GM23338 (cell line): ENCODE data around the gene XYLT1. TPM values are rescaled to one million over a fixed set of nuclear protein-coding genes. Genes with fewer than 3 reads are reported as not detected.

ENCODE experiments used
- ATAC-seq: fragments of 200-7000 bp; cut with Tn5 transposase; 3 replicates; pipeline ENCODE4 v1.9.1; 2020
- DNase-seq: peaks from one replicate; pipeline ENCODE4 v3.0.0-alpha.2; 2015; ENCODE audit warnings: low spot score
- H2AFZ ChIP-seq: fragments of 200-600 bp; sonication (generic); 2 replicates; pipeline ENCODE4 v1.8.0; 2016; ENCODE audit warnings: antibody characterized with exemption, mild to moderate bottlenecking, moderate library complexity
- H3F3A ChIP-seq: fragments of 200-600 bp; sonication (generic); replicated peaks from 2 replicates; pipeline ENCODE4 v1.8.0; 2017; ENCODE audit warnings: antibody characterized with exemption, mixed run types, low read depth
- H3K27ac ChIP-seq: fragments of 200-600 bp; sonication (generic); 2 replicates; pipeline ENCODE4 v1.6.1; 2016; ENCODE audit warnings: low read depth
- H3K27me3 ChIP-seq: fragments of 200-600 bp; sonication (generic); 2 replicates; pipeline ENCODE4 v1.8.0; 2016; ENCODE audit warnings: mild to moderate bottlenecking, mixed run types, moderate library complexity; ENCODE audit not compliant: insufficient read depth
- H3K36me3 ChIP-seq: fragments of 200-600 bp; sonication (generic); 2 replicates; pipeline ENCODE4 v1.8.0; 2016; ENCODE audit warnings: mild to moderate bottlenecking; ENCODE audit not compliant: insufficient read depth
- H3K4me1 ChIP-seq: fragments of 200-600 bp; sonication (generic); 2 replicates; pipeline ENCODE4 v1.8.0; 2016; ENCODE audit warnings: mild to moderate bottlenecking, moderate library complexity; ENCODE audit not compliant: insufficient read depth
- H3K4me2 ChIP-seq: fragments of 200-600 bp; sonication (generic); 2 replicates; pipeline ENCODE4 v1.7.1; 2017; ENCODE audit warnings: mixed run types
- H3K4me3 ChIP-seq: fragments of 200-600 bp; sonication (generic); 2 replicates; pipeline ENCODE4 v1.6.1; 2016; ENCODE audit warnings: mixed run types
- H3K79me2 ChIP-seq: fragments of 200-600 bp; sonication (generic); replicated peaks from 2 replicates; pipeline ENCODE4 v1.8.0; 2017; ENCODE audit warnings: mild to moderate bottlenecking; ENCODE audit not compliant: insufficient read depth
- H3K9me2 ChIP-seq: fragments of 200-600 bp; sonication (generic); 2 replicates; pipeline ENCODE4 v1.8.0; 2017; ENCODE audit not compliant: insufficient read depth
- H4K20me1 ChIP-seq: fragments of 200-600 bp; sonication (generic); replicated peaks from 2 replicates; pipeline ENCODE4 v1.8.0; 2017; ENCODE audit warnings: mild to moderate bottlenecking; ENCODE audit not compliant: insufficient read depth
- H3K27ac Mint-ChIP-seq: 2 replicates; pipeline ENCODE4 v1.8.0; 2020; ENCODE audit warnings: inconsistent platforms, mild to moderate bottlenecking, moderate library complexity, mixed read lengths
- H3K27me3 Mint-ChIP-seq: 3 replicates; pipeline ENCODE4 v1.8.0; 2022; ENCODE audit warnings: low read depth, mild to moderate bottlenecking, moderate library complexity, mixed read lengths, inconsistent platforms; ENCODE audit not compliant: insufficient read depth, poor library complexity
- H3K36me3 Mint-ChIP-seq: 3 replicates; pipeline ENCODE4 v1.8.0; 2021; ENCODE audit warnings: low read depth, mild to moderate bottlenecking, inconsistent platforms, moderate library complexity, mixed read lengths
- H3K4me1 Mint-ChIP-seq: 3 replicates; pipeline ENCODE4 v1.8.0; 2020; ENCODE audit warnings: mild to moderate bottlenecking, inconsistent platforms, mixed read lengths
- H3K4me3 Mint-ChIP-seq: 3 replicates; pipeline ENCODE4 v1.8.0; 2021; ENCODE audit warnings: moderate library complexity, mild to moderate bottlenecking, inconsistent platforms, mixed read lengths
- H3K9me3 Mint-ChIP-seq: 3 replicates; pipeline ENCODE4 v1.8.0; 2020; ENCODE audit warnings: moderate library complexity, mild to moderate bottlenecking, inconsistent platforms, mixed read lengths
- CREB1 ChIP-seq: fragments of 250-450 bp; sonication (Bioruptor Pico); IDR thresholded peaks from 2 replicates; pipeline ENCODE4 v1.5.0; 2020; ENCODE audit warnings: low read depth, mild to moderate bottlenecking, moderate library complexity
- CTCF ChIP-seq, 2 experiments: fragments of 200-600 bp in 1 of 2; sonication (generic) in 1 of 2; conservative IDR thresholded peaks; 2 replicates each; pipeline versions ENCODE4 v1.5.1 to v1.6.1; 2016 to 2017; ENCODE audit warnings: antibody characterized with exemption in 2 of 2, low read depth in 2 of 2, mild to moderate bottlenecking in 2 of 2, moderate library complexity in 1 of 2
- ETS1 ChIP-seq: IDR thresholded peaks from 2 replicates; pipeline ENCODE4 v1.6.1; 2016; ENCODE audit warnings: antibody characterized with exemption
- EZH2 ChIP-seq: fragments of 200-600 bp; sonication (generic); IDR thresholded peaks from one replicate; pipeline ENCODE4 v1.8.0; 2017; ENCODE audit warnings: antibody characterized with exemption, mild to moderate bottlenecking, low read depth; ENCODE audit not compliant: unreplicated experiment
- EZH2phosphoT487 ChIP-seq: fragments of 200-600 bp; sonication (generic); IDR thresholded peaks from one replicate; pipeline ENCODE4 v1.8.1; 2018; ENCODE audit warnings: antibody characterized with exemption; ENCODE audit not compliant: unreplicated experiment
- JUNB ChIP-seq: IDR thresholded peaks from one replicate; pipeline ENCODE4 v1.6.1; 2016; ENCODE audit warnings: antibody characterized with exemption; ENCODE audit not compliant: unreplicated experiment
- NANOG ChIP-seq: IDR thresholded peaks from 2 replicates; pipeline ENCODE4 v1.6.1; 2016; ENCODE audit warnings: antibody characterized with exemption, borderline replicate concordance
- POLR2AphosphoS5 ChIP-seq: IDR thresholded peaks from 2 replicates; pipeline ENCODE4 v1.6.1; 2016; ENCODE audit warnings: antibody characterized with exemption, low read depth
- REST ChIP-seq: IDR thresholded peaks from one replicate; pipeline ENCODE4 v1.6.1; 2018; ENCODE audit warnings: antibody characterized with exemption; ENCODE audit not compliant: unreplicated experiment
- STAT1 ChIP-seq: IDR thresholded peaks from one replicate; pipeline ENCODE4 v1.6.1; 2016; ENCODE audit warnings: antibody characterized with exemption; ENCODE audit not compliant: unreplicated experiment
- ZNF114 ChIP-seq: fragments of 250-450 bp; sonication (Bioruptor Pico); IDR thresholded peaks from 2 replicates; pipeline ENCODE4 v1.5.0; 2020; ENCODE audit warnings: mild to moderate bottlenecking, moderate library complexity
- ZNF331 ChIP-seq: fragments of 250-450 bp; sonication (Bioruptor Pico); IDR thresholded peaks from 2 replicates; pipeline ENCODE4 v1.5.0; 2020; ENCODE audit warnings: low read depth, mild to moderate bottlenecking, moderate library complexity
- polyA plus RNA-seq: library from polyadenylated mRNA; unstranded; fragments of >200 nt; fragmentation: Nextera tagmentation; extraction: Ambion mirVana; gene quantifications from 2 replicates; pipeline ENCODE4 v1.2.1, GENCODE V29; 2016
- total RNA-seq: library from RNA; depleted of rRNA; stranded (reverse); fragments of >200 nt; shearing (Covaris generic); gene quantifications from 2 replicates; pipeline ENCODE4 v1.2.3, GENCODE V29; 2014
- TF ChIP-seq, protein P1 (sequence below): fragments of 250-450 bp; sonication (Bioruptor Pico); IDR thresholded peaks from 2 replicates; pipeline ENCODE4 v1.5.0; 2020; ENCODE audit warnings: mild to moderate bottlenecking, moderate library complexity

The XYLT1 gene
- total and polyA plus RNA-seq, 2 experiments from 2014 or later = 3.5 to 24.7 TPM

GRCh38 chr16:17408296-17408695, 62.5 kb downstream of the XYLT1 start:
- Histone ChIP-seq H3K27ac (no peak overlapping the region), H3K27me3 (no peaks in the 10 kb centered on the region), H3K36me3 (no peaks in the 10 kb centered on the region), H3K4me2 (no peak overlapping the region), H3K79me2 (peaks cover 36% of the 10 kb centered on the region), H3K4me1 (peaks cover 4% of the 10 kb centered on the region), H2AFZ (no peak overlapping the region), H3F3A (no peaks in the 10 kb centered on the region), H3K4me3 (no peak overlapping the region), H3K9me2 (peaks cover 6% of the 10 kb centered on the region; the same call in 1 of the 2 replicates), H4K20me1 (no peaks in the 10 kb centered on the region)
- H3K9me3 Mint-ChIP-seq = peaks cover 4% of the 10 kb centered on the region; the same call in 2 of the 3 replicates
- H3K36me3 Mint-ChIP-seq = peaks cover 15% of the 10 kb centered on the region
- no peak for DNase-seq
- no peak overlapping the region for H3K27ac Mint-ChIP-seq
- H3K4me3 Mint-ChIP-seq = no peak overlapping the region
- peaks cover 3% of the 10 kb centered on the region for H3K27me3 Mint-ChIP-seq
- no peak for ATAC-seq
- TF ChIP-seq EZH2phosphoT487 (no peak), REST (no peak), CREB1 (CRISPR knock-in tag) (no peak), ZNF114 (CRISPR knock-in tag) (no peak), STAT1 (no peak), EZH2 (no peak), CTCF (conservative IDR thresholded peaks at IDR 0.05; ENCODE audit: low read depth in 2 of 2) (no peak), NANOG (no peak), JUNB (no peak), POLR2AphosphoS5 (no peak), ETS1 (no peak), ZNF331 (CRISPR knock-in tag) (no peak)
- TF ChIP-seq, protein P1, sequence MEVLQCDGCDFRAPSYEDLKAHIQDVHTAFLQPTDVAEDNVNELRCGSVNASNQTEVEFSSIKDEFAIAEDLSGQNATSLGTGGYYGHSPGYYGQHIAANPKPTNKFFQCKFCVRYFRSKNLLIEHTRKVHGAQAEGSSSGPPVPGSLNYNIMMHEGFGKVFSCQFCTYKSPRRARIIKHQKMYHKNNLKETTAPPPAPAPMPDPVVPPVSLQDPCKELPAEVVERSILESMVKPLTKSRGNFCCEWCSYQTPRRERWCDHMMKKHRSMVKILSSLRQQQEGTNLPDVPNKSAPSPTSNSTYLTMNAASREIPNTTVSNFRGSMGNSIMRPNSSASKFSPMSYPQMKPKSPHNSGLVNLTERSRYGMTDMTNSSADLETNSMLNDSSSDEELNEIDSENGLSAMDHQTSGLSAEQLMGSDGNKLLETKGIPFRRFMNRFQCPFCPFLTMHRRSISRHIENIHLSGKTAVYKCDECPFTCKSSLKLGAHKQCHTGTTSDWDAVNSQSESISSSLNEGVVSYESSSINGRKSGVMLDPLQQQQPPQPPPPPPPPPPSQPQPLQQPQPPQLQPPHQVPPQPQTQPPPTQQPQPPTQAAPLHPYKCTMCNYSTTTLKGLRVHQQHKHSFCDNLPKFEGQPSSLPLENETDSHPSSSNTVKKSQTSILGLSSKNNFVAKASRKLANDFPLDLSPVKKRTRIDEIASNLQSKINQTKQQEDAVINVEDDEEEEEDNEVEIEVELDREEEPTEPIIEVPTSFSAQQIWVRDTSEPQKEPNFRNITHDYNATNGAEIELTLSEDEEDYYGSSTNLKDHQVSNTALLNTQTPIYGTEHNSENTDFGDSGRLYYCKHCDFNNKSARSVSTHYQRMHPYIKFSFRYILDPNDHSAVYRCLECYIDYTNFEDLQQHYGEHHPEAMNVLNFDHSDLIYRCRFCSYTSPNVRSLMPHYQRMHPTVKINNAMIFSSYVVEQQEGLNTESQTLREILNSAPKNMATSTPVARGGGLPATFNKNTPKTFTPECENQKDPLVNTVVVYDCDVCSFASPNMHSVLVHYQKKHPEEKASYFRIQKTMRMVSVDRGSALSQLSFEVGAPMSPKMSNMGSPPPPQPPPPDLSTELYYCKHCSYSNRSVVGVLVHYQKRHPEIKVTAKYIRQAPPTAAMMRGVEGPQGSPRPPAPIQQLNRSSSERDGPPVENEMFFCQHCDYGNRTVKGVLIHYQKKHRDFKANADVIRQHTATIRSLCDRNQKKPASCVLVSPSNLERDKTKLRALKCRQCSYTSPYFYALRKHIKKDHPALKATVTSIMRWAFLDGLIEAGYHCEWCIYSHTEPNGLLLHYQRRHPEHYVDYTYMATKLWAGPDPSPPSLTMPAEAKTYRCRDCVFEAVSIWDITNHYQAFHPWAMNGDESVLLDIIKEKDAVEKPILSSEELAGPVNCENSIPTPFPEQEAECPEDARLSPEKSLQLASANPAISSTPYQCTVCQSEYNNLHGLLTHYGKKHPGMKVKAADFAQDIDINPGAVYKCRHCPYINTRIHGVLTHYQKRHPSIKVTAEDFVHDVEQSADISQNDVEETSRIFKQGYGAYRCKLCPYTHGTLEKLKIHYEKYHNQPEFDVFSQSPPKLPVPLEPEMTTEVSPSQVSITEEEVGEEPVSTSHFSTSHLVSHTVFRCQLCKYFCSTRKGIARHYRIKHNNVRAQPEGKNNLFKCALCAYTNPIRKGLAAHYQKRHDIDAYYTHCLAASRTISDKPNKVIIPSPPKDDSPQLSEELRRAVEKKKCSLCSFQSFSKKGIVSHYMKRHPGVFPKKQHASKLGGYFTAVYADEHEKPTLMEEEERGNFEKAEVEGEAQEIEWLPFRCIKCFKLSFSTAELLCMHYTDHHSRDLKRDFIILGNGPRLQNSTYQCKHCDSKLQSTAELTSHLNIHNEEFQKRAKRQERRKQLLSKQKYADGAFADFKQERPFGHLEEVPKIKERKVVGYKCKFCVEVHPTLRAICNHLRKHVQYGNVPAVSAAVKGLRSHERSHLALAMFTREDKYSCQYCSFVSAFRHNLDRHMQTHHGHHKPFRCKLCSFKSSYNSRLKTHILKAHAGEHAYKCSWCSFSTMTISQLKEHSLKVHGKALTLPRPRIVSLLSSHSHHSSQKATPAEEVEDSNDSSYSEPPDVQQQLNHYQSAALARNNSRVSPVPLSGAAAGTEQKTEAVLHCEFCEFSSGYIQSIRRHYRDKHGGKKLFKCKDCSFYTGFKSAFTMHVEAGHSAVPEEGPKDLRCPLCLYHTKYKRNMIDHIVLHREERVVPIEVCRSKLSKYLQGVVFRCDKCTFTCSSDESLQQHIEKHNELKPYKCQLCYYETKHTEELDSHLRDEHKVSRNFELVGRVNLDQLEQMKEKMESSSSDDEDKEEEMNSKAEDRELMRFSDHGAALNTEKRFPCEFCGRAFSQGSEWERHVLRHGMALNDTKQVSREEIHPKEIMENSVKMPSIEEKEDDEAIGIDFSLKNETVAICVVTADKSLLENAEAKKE (CRISPR knock-in tag) = no peak
- H3K4me1 Mint-ChIP-seq = peaks cover 27% of the 10 kb centered on the region
